GM23248 (cell line): ENCODE measurements around the gene CCDC89.

Experiments
- EZH2 ChIP-seq: fragments of 200-600 bp; sonication (generic); IDR thresholded peaks from 2 replicates; pipeline ENCODE4 v1.6.1; 2018; ENCODE audit warnings: antibody characterized with exemption, mild to moderate bottlenecking; ENCODE audit not compliant: insufficient read depth, poor library complexity, severe bottlenecking
- EZH2phosphoT487 ChIP-seq: fragments of 200-600 bp; sonication (generic); IDR thresholded peaks from 2 replicates; pipeline ENCODE4 v1.6.1; 2018; ENCODE audit warnings: antibody characterized with exemption, moderate library complexity, mild to moderate bottlenecking, low read depth; ENCODE audit not compliant: insufficient read depth

- TF ChIP-seq EZH2phosphoT487 (no peak), EZH2 (no peak)
These were observed 17.8 kb downstream of the CCDC89 start for GRCh38 chr11:85668157-85668556.
